ENCODE results near the gene CATSPERZ. TPM values are rescaled to one million over a fixed set of nuclear protein-coding genes. Genes with fewer than 3 reads are reported as not detected.

The CATSPERZ gene
- total and polyA plus RNA-seq, 2 of the 13 experiments (the other 11 are each of a cell fraction or from before 2014, with no cell fraction given) = 0.22 to 0.48 TPM

- TF ChIP-seq HMGXB3 (CRISPR knock-in tag; IDR thresholded peaks at IDR 0.05; ENCODE audit: borderline replicate concordance) (peak; percentile 45; the same call in 1 of the 2 replicates), EP300 (IDR thresholded peaks at IDR 0.05; ENCODE audit: low read depth in 2 of 2, low read length in 2 of 2) (peak in 1 of 2 experiments; percentile 25; a peak in 1 of 4 replicates), EP300 (CRISPR knock-in tag; IDR thresholded peaks at IDR 0.05; ENCODE audit: borderline replicate concordance) (no peak), ZNF709 (CRISPR knock-in tag; IDR thresholded peaks at IDR 0.05) (peak; percentile 32; the same call in 1 of the 2 replicates), REXO4 (CRISPR knock-in tag; IDR thresholded peaks at IDR 0.05; ENCODE audit: borderline replicate concordance) (no peak), ZNF776 (CRISPR knock-in tag; IDR thresholded peaks at IDR 0.05) (peak; percentile 48; the same call in 1 of the 2 replicates), PAXIP1 (CRISPR knock-in tag; conservative IDR thresholded peaks at IDR 0.05) (peak; percentile 55), BORCS8-MEF2B (CRISPR knock-in tag; IDR thresholded peaks at IDR 0.05) (peak; percentile 67), ZFY (CRISPR knock-in tag; IDR thresholded peaks at IDR 0.05) (peak; percentile 51), ZNF574 (CRISPR knock-in tag; IDR thresholded peaks at IDR 0.05) (no peak), ZNF605 (CRISPR knock-in tag; IDR thresholded peaks at IDR 0.05) (peak; percentile 58; the same call in 1 of the 2 replicates), ZNF597 (CRISPR knock-in tag; IDR thresholded peaks at IDR 0.05) (no peak), MAZ (IDR thresholded peaks at IDR 0.05; ENCODE audit: borderline replicate concordance, low read depth, low read length) (no peak; the same call in 1 of the 2 replicates), MAZ (CRISPR knock-in tag; IDR thresholded peaks at IDR 0.05; ENCODE audit: low read depth) (peak; percentile 65; the same call in 1 of the 2 replicates)
Observed at GRCh38 chr11:64305691-64306562, 5.8 kb downstream of the CATSPERZ start (continued).

Measured in HepG2 (cell line).